HG03103 (cell line): ENCODE data around the gene HPN.
A peak's percentile ranks its signal among the peaks of the same experiment; 100 is the strongest.
"Not testable (repeated sequence)": the region's sequence is repeated elsewhere in the genome, so short reads cannot be mapped to it uniquely, and the experiment has no call there.

Experiments
- ATAC-seq: cut with Tn5 transposase; IDR thresholded peaks from one replicate; pipeline ENCODE4 v1.9.1; 2021; ENCODE audit warnings: low read depth; ENCODE audit not compliant: unreplicated experiment

HPN gene

GRCh38 chr19:35041548-35042055 is at the start of gene HPN:
Gene HPN (plus strand): TSS chr19:35041721. CDS start chr19:35042507, 786 bp downstream.
- no peak for ATAC-seq

DNA sequence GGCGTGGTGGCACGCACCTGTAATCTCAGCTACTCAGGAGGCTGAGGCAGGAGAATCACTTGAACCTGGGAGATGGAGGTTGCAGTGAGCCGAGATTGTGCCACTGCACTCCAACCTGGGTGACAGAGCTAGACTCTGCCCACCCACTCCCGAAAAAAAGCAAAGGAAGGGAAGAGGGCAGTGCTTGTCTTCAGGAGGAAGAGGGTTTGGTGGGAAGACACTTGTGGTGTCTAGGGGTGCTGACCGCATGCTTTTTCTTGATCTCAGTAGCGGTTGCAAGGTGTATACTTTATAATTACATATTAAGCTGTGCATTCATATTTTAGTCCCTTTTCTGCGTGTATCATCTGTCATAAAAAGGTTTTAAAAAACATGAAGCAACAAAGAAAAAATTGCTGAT is 48.9 kb upstream of the HPN start:
- not testable (repeated sequence) for ATAC-seq

DNA sequence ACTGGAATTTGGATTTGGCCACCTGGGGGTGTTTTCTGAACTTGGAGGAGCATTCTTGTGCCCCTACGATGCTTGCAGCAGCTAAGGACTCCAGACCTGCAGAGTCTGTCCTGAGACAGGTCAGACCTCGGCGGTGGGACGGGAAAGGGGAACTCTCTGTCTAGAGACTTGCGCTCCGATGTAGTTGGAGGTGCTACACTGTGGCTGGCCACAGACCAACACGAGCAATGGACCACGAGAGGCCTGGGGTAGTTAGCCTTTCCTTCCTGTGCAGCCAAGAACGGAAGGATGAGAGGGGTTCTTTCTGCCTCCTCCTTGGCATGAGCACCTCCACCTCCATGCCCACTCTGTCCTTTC is 47.3 kb upstream of the HPN start:
- ATAC-seq = no peak

DNA sequence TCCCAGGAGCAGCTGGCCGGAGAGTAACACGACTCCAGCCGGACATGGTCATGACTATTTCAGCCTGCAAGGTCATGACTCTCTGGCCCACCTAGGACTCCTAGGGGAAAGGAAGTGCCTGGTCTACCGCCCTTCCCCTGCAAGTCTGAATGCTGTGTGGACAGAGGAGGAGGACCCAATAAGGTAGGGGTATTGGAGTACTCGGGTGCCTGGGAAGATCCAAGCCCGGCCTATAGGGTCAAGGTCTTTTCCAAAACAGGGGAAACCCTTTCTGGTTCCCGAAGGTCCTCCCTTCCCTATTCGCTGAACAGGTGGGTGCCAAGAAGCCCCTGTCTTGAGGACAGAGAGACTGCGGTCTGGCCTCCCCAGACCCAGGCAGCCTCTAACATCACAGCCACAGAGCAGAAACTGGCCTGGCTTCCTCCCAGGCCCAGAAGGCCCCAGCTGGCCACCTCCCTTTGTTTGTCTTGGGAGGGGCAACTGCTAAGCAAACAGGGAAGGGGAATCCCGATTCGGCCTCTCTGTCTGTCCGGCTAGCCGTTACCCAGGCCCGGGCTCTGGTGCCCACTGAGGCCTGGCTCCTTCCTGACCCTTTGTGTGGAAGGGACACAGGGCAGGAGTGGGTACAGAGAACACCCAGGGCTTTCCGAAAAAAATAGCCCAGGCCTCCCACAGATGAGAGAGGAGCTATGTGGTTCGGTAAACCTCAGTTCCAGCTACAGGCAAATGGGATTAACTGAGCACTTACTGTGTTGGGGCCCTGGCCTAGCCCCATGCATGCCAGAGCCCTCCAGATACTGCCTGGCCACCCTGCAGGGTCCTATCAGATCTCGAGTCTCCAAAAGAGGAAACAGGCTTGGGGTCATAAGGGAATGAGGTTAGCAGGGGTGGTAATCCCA is 46.6 kb upstream of the HPN start:
- no peak for ATAC-seq

- no peak for ATAC-seq
Observed at GRCh38 chr19:34995551-34995950, 46.0 kb upstream of the HPN start.

DNA sequence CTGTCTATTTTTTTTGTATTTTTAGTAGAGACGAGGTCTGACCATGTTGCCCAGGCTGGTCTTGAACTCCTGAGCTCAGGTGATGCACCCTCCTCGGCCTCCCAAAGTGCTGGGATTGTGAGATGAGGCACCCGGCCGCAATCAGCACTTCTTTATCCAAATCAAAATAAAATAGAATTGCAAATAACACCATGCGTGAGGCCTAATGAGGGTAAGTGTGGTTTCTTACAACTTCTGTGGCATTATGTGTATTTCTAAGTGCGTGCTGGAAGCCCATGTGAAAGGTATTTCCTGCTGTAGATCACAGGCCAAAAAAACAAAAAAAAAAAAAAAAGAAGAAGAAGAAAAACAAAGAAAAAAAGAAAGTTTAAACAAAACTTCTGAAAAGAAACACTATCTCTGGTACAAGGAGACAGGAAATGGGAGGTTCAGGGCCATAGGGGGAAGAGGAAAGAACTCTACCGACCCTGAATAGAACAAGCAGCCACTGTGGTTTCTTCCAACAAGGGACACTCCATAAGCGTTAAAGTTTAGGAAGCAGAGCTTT is 44.4 kb upstream of the HPN start:
- ATAC-seq = no peak

GRCh38 chr19:34998224-34998623 is 43.3 kb upstream of the HPN start:
- not testable (repeated sequence) for ATAC-seq

DNA sequence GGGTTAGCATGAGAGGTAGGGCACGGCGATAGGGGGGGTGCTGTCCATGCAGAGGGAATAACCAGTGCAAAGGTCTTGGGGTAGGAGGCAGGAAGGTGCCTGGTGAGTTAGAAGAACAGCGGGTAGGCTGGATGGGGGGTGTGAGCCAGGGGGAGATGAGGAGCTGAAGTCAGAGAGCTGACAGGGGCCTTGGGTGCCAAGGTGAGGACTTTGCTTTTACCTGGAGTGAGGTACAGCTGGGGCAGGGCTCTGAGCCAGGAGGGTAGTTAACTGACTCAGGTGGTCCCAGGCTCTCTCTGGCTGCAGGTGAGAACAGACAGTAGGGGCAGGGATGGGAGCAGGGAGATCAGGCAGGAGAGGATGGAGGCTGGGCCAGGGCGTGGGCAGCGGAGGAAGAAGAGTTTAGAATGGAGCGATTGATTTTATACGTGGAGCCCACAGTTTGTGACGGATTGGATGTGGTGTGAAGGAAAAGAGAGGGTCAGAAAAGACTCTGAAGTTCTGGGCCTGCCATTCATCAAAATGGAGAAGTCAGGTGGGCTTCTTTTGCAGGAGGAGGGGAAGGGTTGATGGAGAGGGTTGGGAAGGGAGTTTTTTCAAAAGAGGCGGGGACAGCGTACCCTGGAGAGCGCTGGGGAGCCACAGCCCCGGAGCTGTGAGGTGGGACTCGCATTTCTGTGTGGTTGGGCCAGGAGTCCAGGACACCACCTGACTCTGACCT is 42.6 kb upstream of the HPN start:
- ATAC-seq = no peak

DNA sequence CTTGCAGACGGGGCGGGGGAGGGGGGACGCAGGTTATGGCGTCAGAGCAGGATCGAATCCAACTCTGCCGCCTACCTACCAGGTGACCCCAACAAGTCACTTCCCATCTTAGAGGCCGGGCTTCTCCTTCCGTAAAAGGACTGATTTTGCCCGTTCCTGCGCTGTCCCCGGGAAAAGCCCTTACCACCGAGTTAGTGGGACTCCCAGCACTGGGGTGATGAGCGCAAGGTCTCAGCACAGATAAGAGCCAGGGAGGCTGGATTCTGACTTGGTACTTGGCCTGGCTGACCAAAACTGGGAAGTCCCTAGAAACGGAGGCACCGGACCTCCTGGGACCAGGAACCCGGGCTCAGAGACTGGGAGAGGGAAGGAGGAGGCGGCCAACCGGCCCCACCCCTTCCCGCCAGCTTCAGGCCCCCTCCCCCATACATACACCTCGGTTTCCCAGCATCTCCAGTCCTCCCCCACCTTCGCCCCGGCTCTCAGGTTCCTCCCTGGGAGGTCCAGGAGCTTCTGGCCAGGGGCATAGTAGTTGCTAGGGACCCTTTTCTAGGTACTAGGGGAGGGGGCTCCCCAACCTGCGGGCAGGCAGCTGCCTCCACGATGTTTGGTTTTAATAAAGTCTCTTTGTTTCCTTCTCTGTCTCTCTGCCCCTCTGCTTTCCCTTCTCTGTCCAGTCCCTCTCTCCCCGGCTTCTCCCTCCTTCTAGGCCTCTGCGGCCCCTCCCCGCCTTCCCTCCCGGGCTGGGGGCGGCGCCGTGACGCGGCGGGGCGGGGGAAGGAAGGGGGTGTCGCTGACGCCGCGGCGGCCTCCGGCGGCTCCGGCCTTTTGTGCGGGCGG is 41.8 kb upstream of the HPN start, which contains the start of gene GRAMD1A:
Gene GRAMD1A (plus strand): TSS at position 826 of the 840 bp plus-strand sequence. CDS start 156 bp downstream, outside the sequence.
- peak; percentile 50 for ATAC-seq

DNA sequence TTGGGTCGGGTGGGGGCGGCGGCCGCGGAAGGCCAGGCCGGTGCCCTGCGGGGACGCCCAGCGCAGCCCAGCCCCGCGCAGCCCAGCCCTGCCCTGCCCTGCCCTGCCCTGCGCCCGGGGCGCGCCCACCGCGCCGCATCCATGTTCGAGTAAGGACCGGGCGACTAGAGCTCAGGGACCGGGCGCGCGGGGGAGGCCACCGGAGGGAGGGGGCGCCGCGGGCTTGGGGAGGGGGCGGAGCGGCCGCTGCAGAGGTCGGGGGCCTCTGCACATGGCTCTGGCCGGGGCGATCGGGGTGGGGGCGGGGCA is 41.2 kb upstream of the HPN start:
- no peak for ATAC-seq

DNA sequence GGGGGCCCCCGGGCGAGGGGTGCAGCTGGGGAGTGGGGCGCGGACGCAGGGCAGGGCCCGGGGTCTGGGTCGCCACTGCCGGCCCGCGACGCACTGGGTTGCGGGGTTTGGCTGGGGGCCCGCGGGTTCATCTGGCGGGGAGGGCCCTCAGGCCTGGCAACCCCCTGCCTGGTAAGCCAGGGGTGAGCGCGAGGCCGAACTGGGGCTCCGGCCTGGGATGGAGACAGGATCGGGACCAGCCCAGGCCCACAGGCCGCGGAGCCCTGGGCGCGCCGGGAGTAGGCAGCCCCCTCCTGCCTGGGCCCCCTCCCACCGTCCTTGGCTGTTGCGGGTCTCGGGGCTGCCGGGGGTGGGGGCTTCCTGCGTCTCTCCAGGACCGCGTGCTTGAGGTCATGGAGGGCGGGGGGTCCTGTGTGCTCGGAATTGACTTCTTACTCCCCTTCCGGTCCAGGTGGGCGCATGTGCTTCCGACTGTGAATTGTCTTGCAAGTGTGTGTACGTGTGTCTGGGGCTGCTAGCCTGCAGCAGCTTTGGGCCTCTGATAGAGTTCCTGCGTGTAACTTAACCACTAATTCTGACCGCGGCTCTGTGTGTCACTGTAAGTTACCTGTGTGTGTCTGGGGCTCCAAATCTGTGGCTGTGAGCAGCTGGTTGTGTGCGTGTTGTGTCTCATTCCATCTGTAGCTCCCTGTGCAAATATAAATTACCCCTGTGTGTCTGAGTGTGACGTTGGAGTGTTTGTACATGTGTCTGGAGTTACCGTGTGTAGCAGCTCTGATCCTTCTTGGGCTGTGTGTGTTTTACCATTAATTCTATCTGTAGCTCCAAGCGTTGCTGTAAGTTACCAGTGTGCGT is 40.6 kb upstream of the HPN start:
- no peak for ATAC-seq

GRCh38 chr19:35002037-35002535 is 39.4 kb upstream of the HPN start:
- ATAC-seq = no peak

DNA sequence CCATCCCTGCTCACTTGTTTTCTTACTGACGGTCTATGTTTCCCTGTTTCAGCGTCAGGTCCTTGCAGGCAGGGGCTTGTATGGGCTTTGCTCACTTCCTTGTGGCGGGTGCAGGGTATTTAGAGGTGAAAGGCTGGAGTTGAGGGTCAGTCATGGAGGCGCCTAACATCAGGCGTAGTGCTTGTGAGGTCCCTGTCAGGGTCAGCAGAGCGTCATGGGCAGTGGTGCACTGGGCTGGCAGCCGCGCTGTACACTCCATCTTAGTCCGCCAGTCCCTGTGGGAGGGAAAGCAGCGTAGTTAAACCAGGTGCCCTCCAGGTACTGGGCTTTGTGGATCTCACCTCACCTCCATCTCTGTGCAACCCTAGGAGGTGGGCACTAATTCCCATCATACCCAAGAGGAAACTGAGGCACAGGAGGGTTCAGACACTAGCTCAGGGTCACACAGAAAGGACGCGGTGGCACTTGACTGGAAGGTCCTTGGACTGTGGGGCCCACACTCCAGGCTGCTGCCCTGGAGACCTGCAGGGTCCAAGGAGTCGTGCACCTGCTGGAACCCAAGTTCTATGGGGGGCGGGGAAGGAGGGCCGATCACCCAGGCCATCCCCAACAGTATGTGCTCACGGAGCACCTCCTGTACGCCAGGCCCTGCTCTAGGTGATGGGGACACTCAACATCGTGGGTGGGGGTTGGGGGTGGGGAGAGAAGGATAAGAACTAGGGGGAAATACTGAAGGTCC is 36.8 kb upstream of the HPN start:
- ATAC-seq = no peak

GRCh38 chr19:35005256-35005977 is 36.1 kb upstream of the HPN start:
- no peak for ATAC-seq

DNA sequence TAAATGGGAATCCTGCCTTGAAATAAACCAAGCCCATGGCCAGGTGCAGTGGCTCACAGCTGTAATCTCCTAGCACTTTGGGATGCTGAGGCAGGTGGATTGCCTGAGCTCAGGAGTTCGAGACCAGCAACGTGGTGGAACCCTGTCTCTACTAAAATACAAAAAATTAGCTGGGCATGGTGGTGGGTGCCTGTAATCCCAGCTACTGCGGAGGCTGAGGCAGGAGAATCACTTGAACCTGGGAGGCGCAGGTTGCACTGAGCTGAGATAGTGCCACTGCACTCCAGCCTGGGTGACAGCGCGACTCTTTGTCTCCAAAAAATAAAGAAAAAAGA is 35.5 kb upstream of the HPN start:
- not testable (repeated sequence) for ATAC-seq

- no peak for ATAC-seq
Observed at GRCh38 chr19:35006342-35006998, 35.1 kb upstream of the HPN start.

DNA sequence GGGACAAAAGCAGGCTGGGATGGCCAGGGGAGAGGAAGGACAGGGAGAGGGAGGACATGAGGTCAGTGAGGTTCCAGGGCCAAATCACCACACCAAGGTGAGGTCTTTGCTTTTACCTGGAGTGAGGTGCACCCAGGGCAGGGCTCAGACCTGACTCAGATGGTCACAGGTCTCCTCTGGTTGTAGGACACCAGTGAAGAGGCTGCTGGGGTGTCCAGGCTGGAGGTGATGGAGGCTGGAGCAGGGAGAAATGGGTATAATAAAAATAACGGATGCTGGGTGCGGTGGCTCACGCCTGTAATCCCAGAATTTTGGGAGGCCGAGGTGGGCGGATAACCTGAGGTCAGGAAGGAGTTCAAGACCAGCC is 34.5 kb upstream of the HPN start:
- no peak for ATAC-seq

DNA sequence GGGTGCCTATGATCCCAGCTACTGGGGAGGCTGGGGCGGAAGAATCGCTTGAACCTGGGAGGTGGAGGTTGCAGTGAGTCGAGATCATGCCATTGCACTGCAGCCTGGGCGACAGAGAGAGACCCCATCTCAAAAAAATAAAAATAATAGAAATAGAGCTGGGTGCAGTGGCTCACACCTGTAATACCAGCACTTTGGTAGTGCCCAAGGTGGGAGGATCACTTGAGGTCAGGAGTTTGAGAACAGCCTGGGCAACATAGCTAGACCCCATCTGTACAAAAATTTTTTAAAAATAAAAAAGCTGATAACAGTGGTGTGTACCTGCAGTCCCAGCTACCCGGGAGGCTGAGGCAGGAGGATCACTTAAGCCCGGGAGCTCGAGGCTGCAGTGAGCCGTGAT is 34.1 kb upstream of the HPN start:
- ATAC-seq = not testable (repeated sequence)
